Measurements from ENCODE around the gene FASTK.

DNA sequence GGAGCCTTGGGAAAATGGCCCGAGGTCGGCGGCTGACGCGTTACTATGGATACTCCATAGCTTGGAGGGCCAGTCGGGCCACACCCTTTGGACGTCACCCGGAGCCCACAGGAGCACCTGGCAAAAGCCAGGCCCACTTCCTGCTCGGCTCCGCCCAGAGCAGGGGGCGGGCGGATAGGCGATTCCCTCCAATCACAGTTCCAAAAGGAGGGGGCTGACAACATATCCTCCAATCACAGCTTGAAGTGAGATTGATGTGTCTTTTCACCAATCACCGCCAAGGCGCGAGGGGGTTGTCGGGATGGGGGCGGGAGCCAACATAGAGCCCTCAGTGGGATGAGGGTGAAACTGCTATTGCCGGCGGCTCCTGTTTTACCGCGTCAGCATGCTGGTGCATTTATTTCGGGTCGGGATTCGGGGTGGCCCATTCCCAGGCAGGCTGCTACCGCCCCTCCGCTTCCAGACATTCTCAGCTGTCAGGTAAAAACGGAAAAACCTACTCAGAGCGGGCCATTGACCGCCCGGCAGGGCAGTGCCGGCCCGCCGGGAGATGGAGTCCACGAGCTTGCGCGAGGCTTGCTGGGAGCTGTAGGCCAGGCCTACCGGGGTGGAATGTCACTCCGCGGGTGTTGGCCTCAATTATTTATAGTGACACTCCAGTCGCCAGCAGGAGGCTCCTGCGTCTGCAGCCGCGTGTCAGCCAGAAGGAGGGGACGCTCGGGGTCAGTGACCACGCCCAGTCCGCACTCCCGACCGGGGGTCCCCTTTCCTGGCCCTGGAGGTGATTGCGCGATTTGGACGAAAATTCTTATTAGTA, 52.3 kb downstream of the FASTK start, which contains the start of gene ABCB8:
- TF ChIP-seq EZH2phosphoT487 (IDR thresholded peaks at IDR 0.05; ENCODE audit: insufficient read depth, low read depth) (no peak), EZH2 (IDR thresholded peaks at IDR 0.05; ENCODE audit: insufficient read depth, poor library complexity, severe bottlenecking) (no peak)

All from GM23248 (cell line).